CD4-positive, alpha-beta T cell (primary cell): ENCODE results near the gene ZMIZ2. TPM values are rescaled to one million over a fixed set of nuclear protein-coding genes. Genes with fewer than 3 reads are reported as not detected.
"Not testable (repeated sequence)": the region's sequence is repeated elsewhere in the genome, so short reads cannot be mapped to it uniquely, and the experiment has no call there.

Experiments
- ATAC-seq: fragments of 200-7000 bp; cut with Tn5 transposase; one replicate; pipeline ENCODE4 v1.10.0; 2022; ENCODE audit warnings: mild to moderate bottlenecking; ENCODE audit not compliant: poor library complexity
- CTCF ChIA-PET: fragments of 350-600 bp; sonication (Branson Sonifier 250); formaldehyde crosslinking; loops from one replicate; lab custom pipeline; 2021; ENCODE audit warnings: antibody characterized with exemption, inconsistent platforms; lab: Charles Lee
- POLR2A ChIA-PET: fragments of 350-600 bp; sonication (Branson Sonifier 250); formaldehyde crosslinking; loops from one replicate; lab custom pipeline; 2021; ENCODE audit warnings: antibody characterized with exemption, inconsistent platforms; lab: Charles Lee
- DNase-seq, 14 experiments: peaks; one replicate each; pipeline ENCODE4 v3.0.0-alpha.2; 2013 to 2020; ENCODE audit warnings: mixed read lengths in 2 of 14
- H3K27ac ChIP-seq, 2 donors: one replicate each; pipeline versions ENCODE4 v1.5.1 to v1.7.0; 2013; ENCODE audit warnings: low read length in 2 of 2, low read depth in 1 of 2, mild to moderate bottlenecking in 1 of 2
- H3K27me3 ChIP-seq, 2 experiments: 1 replicate in 1 of 2; 2 replicates in 1 of 2; pipeline versions ENCODE4 v1.6.1 to v1.7.0; 2013; ENCODE audit warnings: low read length in 2 of 2, control low read depth in 1 of 2, mild to moderate bottlenecking in 1 of 2, moderate library complexity in 1 of 2; ENCODE audit not compliant: insufficient read depth in 2 of 2, control insufficient read depth in 1 of 2
- H3K36me3 ChIP-seq: one replicate; pipeline ENCODE4 v1.6.1; 2013; ENCODE audit warnings: low read length, control low read depth; ENCODE audit not compliant: insufficient read depth
- H3K4me1 ChIP-seq: one replicate; pipeline ENCODE4 v1.6.1; 2013; ENCODE audit warnings: low read length, control low read depth; ENCODE audit not compliant: insufficient read depth
- H3K4me3 ChIP-seq: one replicate; pipeline ENCODE4 v1.5.1; 2013; ENCODE audit warnings: mild to moderate bottlenecking, low read length, moderate library complexity
- H3K9me3 ChIP-seq, 2 experiments: 1 replicate in 1 of 2; 2 replicates in 1 of 2; pipeline versions ENCODE4 v1.6.1 to v1.7.0; 2013; ENCODE audit warnings: low read length in 2 of 2, mild to moderate bottlenecking in 2 of 2, control low read depth in 1 of 2, moderate library complexity in 1 of 2; ENCODE audit not compliant: control insufficient read depth in 1 of 2, insufficient read depth in 1 of 2
- H3K27ac Mint-ChIP-seq: one replicate; pipeline ENCODE4 v1.8.0; 2020; ENCODE audit warnings: mixed read lengths
- H3K27me3 Mint-ChIP-seq: one replicate; pipeline ENCODE4 v1.8.0; 2021; ENCODE audit warnings: mixed read lengths
- H3K36me3 Mint-ChIP-seq: one replicate; pipeline ENCODE4 v1.8.0; 2021; ENCODE audit warnings: low read depth, mixed read lengths
- H3K4me1 Mint-ChIP-seq: one replicate; pipeline ENCODE4 v1.8.0; 2021; ENCODE audit warnings: low read depth, mixed read lengths
- H3K4me3 Mint-ChIP-seq: one replicate; pipeline ENCODE4 v1.8.0; 2020; ENCODE audit warnings: mild to moderate bottlenecking, mixed read lengths
- H3K9me3 Mint-ChIP-seq: one replicate; pipeline ENCODE4 v1.8.0; 2020; ENCODE audit warnings: mixed read lengths
- CTCF ChIP-seq: fragments of 200-600 bp; IDR thresholded peaks from one replicate; pipeline ENCODE4 v1.8.0; 2022; ENCODE audit warnings: antibody characterized with exemption, mild to moderate bottlenecking
- intact Hi-C, 2 experiments: fragments of 100-400 bp; cut with DNase I in 1 of 2; cut with micrococcal nuclease in 1 of 2; formaldehyde crosslinking; loops; one replicate each; pipeline versions ENCODE4 v1.15.1 to v1.9.0; 2023 to 2025; cut with DNase I, micrococcal nuclease
- total RNA-seq, 174 experiments: library from RNA in 2 of 174; stranded (reverse) in 2 of 174; gene quantifications; one replicate each; pipeline ENCODE4 v1.2.3 and lab custom pipeline; 2021 to 2026

The ZMIZ2 gene
- total RNA-seq, 2 experiments from 2014 or later = 81.5 to 82.0 TPM

DNA sequence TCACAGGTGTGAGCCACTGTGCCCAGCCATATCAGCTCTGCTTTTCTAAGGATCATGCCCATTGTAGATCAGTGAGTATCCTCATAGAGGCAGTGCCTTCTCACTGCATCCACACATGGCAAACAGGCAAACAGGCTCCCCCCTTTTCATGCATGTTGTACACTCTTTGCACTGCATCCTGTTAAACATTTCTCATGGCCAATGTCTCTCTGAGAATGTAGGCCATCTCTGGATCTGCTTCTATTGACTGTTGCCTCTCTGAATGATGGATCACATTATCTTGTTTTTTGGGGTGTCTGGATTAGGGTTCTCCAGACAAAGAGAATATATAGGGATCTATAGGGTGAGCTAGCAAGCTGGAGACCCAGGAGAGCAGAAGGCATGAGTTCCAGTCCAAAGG, 34.8 kb downstream of the ZMIZ2 start:
- intact Hi-C loops = no loop called here
- no peaks in the 10 kb centered on the region for H3K36me3 Mint-ChIP-seq
- Histone ChIP-seq H3K27ac (no peak overlapping the region), H3K9me3 (peaks cover 4 to 20% of the 10 kb centered on the region in 2 experiments), H3K36me3 (no peaks in the 10 kb centered on the region), H3K4me3 (no peak overlapping the region), H3K27me3 (no peaks in the 10 kb centered on the region), H3K4me1 (no peaks in the 10 kb centered on the region)
- H3K27ac Mint-ChIP-seq = no peak overlapping the region
- peaks cover 5% of the 10 kb centered on the region for H3K9me3 Mint-ChIP-seq
- no peak overlapping the region for H3K4me3 Mint-ChIP-seq
- TF ChIP-seq CTCF = no peak
- no peaks in the 10 kb centered on the region for H3K4me1 Mint-ChIP-seq
- CTCF ChIA-PET = no interaction called here
- POLR2A ChIA-PET = interaction anchor here (0.5 kb wide), 1 partner anchor 1096 kb away, joined by 3 read pairs; no protein-coding TSS in a partner anchor
- no peak for ATAC-seq
- H3K27me3 Mint-ChIP-seq = no peaks in the 10 kb centered on the region
- no peak for DNase-seq

GRCh38 chr7:44784364-44784763, 35.7 kb downstream of the ZMIZ2 start:
- Mint-ChIP-seq H3K9me3 (peaks cover 5% of the 10 kb centered on the region), H3K4me1 (no peaks in the 10 kb centered on the region), H3K4me3 (no peak overlapping the region), H3K27ac (no peak overlapping the region), H3K36me3 (no peaks in the 10 kb centered on the region), H3K27me3 (no peaks in the 10 kb centered on the region)
- ATAC-seq (no peak), DNase-seq (no peak)
- no peak for TF ChIP-seq CTCF
- H3K9me3 ChIP-seq = peaks cover 4 to 20% of the 10 kb centered on the region in 2 experiments
- intact Hi-C loops = no loop called here
- ChIA-PET POLR2A (interaction anchor here (0.6 kb wide), 1 partner anchor 243 kb away, joined by 3 read pairs; no protein-coding TSS in a partner anchor), CTCF (no interaction called here)
- no peaks in the 10 kb centered on the region for H3K36me3 ChIP-seq
- no peak overlapping the region for H3K27ac ChIP-seq
- no peak overlapping the region for H3K4me3 ChIP-seq
- H3K27me3 ChIP-seq = no peaks in the 10 kb centered on the region
- no peaks in the 10 kb centered on the region for H3K4me1 ChIP-seq

DNA sequence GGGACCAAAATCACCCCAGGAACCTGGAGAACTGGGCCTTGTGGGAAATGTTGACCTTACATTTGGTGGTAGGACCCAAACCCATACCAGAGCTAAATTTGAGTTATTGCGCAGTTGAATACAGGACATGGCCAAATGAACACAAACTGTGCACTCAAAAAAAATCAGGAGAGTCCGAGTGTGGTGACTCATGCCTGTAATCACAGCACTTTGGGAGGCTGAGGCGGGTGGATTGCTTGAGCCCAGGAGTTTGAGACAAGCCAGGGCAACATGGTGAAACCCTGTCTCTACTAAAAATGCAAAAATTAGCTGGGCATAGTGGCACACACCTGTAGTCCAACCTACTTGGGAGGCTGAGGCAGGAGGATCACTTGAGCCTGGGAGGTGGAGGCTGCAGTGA, 36.6 kb downstream of the ZMIZ2 start:
- ATAC-seq, H3K4me1 Mint-ChIP-seq, POLR2A ChIA-PET, H3K27ac ChIP-seq, H3K27ac Mint-ChIP-seq, H3K4me3 ChIP-seq, H3K27me3 ChIP-seq, H3K36me3 ChIP-seq, CTCF ChIA-PET, H3K9me3 Mint-ChIP-seq, H3K4me1 ChIP-seq, H3K36me3 Mint-ChIP-seq, H3K4me3 Mint-ChIP-seq, DNase-seq, intact Hi-C loops, H3K27me3 Mint-ChIP-seq: not testable (repeated sequence)
- peaks cover 4 to 20% of the 10 kb centered on the region in 2 experiments for H3K9me3 ChIP-seq

- no peak for TF ChIP-seq CTCF
- Histone ChIP-seq H3K27ac (no peak overlapping the region), H3K27me3 (no peaks in the 10 kb centered on the region), H3K4me1 (no peaks in the 10 kb centered on the region), H3K9me3 (peaks cover 4 to 20% of the 10 kb centered on the region in 2 experiments), H3K4me3 (no peak overlapping the region), H3K36me3 (no peaks in the 10 kb centered on the region)
- intact Hi-C loops = no loop called here
- H3K27ac Mint-ChIP-seq = no peak overlapping the region
- H3K9me3 Mint-ChIP-seq = peaks cover 5% of the 10 kb centered on the region
- no peaks in the 10 kb centered on the region for H3K27me3 Mint-ChIP-seq
- DNase-seq = no peak
- H3K36me3 Mint-ChIP-seq = no peaks in the 10 kb centered on the region
- CTCF ChIA-PET = no interaction called here
- H3K4me1 Mint-ChIP-seq = no peaks in the 10 kb centered on the region
- H3K4me3 Mint-ChIP-seq = no peak overlapping the region
- POLR2A ChIA-PET = no interaction called here
- no peak for ATAC-seq
Observed at GRCh38 chr7:44787041-44787440, 38.4 kb downstream of the ZMIZ2 start.
